Measurements from ENCODE around the gene PLOD1. TPM values are rescaled to one million over a fixed set of nuclear protein-coding genes. Genes with fewer than 3 reads are reported as not detected.

The PLOD1 gene
- total and polyA plus RNA-seq, 2 of the 13 experiments (the other 11 are each of a cell fraction or from before 2014, with no cell fraction given) = 70.1 to 318 TPM

- TF ChIP-seq, protein P1, sequence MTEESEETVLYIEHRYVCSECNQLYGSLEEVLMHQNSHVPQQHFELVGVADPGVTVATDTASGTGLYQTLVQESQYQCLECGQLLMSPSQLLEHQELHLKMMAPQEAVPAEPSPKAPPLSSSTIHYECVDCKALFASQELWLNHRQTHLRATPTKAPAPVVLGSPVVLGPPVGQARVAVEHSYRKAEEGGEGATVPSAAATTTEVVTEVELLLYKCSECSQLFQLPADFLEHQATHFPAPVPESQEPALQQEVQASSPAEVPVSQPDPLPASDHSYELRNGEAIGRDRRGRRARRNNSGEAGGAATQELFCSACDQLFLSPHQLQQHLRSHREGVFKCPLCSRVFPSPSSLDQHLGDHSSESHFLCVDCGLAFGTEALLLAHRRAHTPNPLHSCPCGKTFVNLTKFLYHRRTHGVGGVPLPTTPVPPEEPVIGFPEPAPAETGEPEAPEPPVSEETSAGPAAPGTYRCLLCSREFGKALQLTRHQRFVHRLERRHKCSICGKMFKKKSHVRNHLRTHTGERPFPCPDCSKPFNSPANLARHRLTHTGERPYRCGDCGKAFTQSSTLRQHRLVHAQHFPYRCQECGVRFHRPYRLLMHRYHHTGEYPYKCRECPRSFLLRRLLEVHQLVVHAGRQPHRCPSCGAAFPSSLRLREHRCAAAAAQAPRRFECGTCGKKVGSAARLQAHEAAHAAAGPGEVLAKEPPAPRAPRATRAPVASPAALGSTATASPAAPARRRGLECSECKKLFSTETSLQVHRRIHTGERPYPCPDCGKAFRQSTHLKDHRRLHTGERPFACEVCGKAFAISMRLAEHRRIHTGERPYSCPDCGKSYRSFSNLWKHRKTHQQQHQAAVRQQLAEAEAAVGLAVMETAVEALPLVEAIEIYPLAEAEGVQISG (CRISPR knock-in tag; IDR thresholded peaks at IDR 0.05) = peak; percentile 23; the same call in 1 of the 2 replicates
- 0 out of 4 replicates have a peak, but pooled peaks of 1 of the 2 experiments have one; percentile 38 for TF ChIP-seq EP300 (IDR thresholded peaks at IDR 0.05; ENCODE audit: low read depth in 2 of 2, low read length in 2 of 2)
- no peak for TF ChIP-seq EP300 (CRISPR knock-in tag; IDR thresholded peaks at IDR 0.05; ENCODE audit: borderline replicate concordance)
- TF ChIP-seq ZNF746 (CRISPR knock-in tag; IDR thresholded peaks at IDR 0.05) = no peak
- TF ChIP-seq TFDP2 (CRISPR knock-in tag; IDR thresholded peaks at IDR 0.05) = no peak
- peak; percentile 59 for TF ChIP-seq ZFP91 (CRISPR knock-in tag; IDR thresholded peaks at IDR 0.05; ENCODE audit: borderline replicate concordance)
- no peak for TF ChIP-seq SATB2 (CRISPR knock-in tag; IDR thresholded peaks at IDR 0.05)
- TF ChIP-seq SAP130 (CRISPR knock-in tag; IDR thresholded peaks at IDR 0.05; ENCODE audit: low read depth) = peak; percentile 50
- TF ChIP-seq, protein P2, sequence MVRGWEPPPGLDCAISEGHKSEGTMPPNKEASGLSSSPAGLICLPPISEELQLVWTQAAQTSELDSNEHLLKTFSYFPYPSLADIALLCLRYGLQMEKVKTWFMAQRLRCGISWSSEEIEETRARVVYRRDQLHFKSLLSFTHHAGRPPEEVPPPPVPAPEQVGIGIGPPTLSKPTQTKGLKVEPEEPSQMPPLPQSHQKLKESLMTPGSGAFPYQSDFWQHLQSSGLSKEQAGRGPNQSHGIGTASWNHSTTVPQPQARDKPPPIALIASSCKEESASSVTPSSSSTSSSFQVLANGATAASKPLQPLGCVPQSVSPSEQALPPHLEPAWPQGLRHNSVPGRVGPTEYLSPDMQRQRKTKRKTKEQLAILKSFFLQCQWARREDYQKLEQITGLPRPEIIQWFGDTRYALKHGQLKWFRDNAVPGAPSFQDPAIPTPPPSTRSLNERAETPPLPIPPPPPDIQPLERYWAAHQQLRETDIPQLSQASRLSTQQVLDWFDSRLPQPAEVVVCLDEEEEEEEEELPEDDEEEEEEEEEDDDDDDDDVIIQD (CRISPR knock-in tag; IDR thresholded peaks at IDR 0.05; ENCODE audit: low read depth) = 0 out of 2 replicates have a peak, but pooled peaks have one; percentile 29
- TF ChIP-seq, protein P3, sequence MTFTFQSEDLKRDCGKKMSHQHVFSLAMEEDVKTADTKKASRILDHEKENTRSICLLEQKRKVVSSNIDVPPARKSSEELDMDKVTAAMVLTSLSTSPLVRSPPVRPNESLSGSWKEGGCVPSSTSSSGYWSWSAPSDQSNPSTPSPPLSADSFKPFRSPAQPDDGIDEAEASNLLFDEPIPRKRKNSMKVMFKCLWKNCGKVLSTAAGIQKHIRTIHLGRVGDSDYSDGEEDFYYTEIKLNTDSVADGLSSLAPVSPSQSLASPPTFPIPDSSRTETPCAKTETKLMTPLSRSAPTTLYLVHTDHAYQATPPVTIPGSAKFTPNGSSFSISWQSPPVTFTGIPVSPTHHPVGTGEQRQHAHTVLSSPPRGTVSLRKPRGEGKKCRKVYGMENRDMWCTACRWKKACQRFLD (CRISPR knock-in tag; IDR thresholded peaks at IDR 0.05; ENCODE audit: borderline replicate concordance) = no peak
- peak; percentile 66 for TF ChIP-seq ZNF687 (CRISPR knock-in tag; IDR thresholded peaks at IDR 0.05)
- TF ChIP-seq, protein P4, sequence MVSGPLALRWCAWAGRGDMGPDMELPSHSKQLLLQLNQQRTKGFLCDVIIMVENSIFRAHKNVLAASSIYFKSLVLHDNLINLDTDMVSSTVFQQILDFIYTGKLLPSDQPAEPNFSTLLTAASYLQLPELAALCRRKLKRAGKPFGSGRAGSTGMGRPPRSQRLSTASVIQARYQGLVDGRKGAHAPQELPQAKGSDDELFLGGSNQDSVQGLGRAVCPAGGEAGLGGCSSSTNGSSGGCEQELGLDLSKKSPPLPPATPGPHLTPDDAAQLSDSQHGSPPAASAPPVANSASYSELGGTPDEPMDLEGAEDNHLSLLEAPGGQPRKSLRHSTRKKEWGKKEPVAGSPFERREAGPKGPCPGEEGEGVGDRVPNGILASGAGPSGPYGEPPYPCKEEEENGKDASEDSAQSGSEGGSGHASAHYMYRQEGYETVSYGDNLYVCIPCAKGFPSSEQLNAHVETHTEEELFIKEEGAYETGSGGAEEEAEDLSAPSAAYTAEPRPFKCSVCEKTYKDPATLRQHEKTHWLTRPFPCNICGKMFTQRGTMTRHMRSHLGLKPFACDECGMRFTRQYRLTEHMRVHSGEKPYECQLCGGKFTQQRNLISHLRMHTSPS (CRISPR knock-in tag; IDR thresholded peaks at IDR 0.05; ENCODE audit: low read depth) = 0 out of 2 replicates have a peak, but pooled peaks have one; percentile 47
Measured at GRCh38 chr1:11940260-11940921, 5.9 kb downstream of the PLOD1 start (continued).
